GM11168 (cell line): Measurements from ENCODE around the gene KHDRBS1.
"Not testable (repeated sequence)": the region's sequence is repeated elsewhere in the genome, so short reads cannot be mapped to it uniquely, and the experiment has no call there.

Experiments
- in situ Hi-C: fragments of 300-500 bp; cut with MboI; formaldehyde crosslinking; loops from one replicate; pipeline ENCODE4 v1.12.0; 2022; ENCODE audit warnings: low sequenced_read_pairs; ENCODE audit not compliant: unreplicated experiment

KHDRBS1 gene

GRCh38 chr1:32010246-32010645 lies 3.4 kb upstream of the KHDRBS1 start:
- in situ Hi-C loops: no loop called here

DNA sequence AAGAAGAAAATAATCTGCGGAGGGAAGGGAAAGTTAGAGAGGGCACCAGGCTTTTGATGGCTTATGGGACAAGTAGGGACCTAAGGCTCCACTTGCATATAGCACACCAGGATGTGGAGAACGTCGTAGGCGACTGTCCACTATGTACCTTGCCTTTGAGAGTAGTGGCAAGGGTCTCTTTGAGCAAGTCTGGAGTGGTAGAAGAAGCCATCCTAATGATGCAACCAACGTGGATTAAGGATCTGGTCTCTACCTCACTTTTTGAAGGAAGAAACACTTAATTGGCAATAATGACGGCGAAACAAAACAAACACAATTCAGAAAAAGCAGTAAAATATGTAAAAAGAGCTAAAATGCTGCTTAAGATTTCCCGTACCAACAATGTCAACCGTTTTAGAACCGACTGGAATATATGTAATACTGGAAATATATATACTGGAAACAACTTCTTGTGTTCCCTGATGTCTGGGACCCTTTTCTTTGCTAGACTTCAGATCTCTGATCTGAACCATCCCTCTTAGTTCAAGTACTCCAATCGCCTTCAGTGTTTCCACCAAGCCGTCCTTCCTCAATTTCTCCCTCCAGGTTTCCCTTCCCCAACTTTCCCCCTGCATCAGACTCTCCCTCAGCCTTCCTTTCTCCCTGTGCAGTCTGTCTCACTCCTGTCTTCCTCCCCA lies 821 bp upstream of the KHDRBS1 start:
- in situ Hi-C loops: no loop called here

- in situ Hi-C loops: no loop called here
These were observed 705 bp downstream of the KHDRBS1 start for GRCh38 chr1:32014199-32014947.

GRCh38 chr1:32014948-32015273 lies 1.2 kb downstream of the KHDRBS1 start:
- in situ Hi-C loops: no loop called here

GRCh38 chr1:32020339-32020738 lies 6.7 kb downstream of the KHDRBS1 start:
- in situ Hi-C loops: no loop called here

DNA sequence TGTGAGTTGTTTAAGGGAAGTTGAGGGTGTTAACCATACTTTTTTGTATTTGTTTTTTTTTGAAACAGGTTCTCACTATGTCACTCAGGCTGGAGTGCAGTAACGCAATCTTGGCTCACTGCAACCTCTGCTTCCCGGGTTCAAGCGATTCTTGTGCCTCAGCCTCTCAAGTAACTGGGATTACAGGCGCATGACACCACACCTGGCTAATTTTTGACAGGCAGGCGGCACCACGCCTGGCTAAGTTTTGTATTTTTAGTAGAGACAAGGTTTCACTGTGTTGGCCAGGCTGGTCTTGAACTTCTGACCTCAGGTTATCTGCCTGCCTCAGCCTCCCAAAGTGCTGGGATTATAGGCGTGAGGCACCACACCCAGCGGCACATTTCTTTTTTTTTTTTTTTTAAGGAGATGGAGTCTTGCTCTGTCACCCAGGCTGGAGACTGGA lies 7.9 kb downstream of the KHDRBS1 start:
- in situ Hi-C loops: not testable (repeated sequence)

GRCh38 chr1:32023351-32023750 lies 9.7 kb downstream of the KHDRBS1 start:
- in situ Hi-C loops: no loop called here

GRCh38 chr1:32025515-32025914 lies 11.8 kb downstream of the KHDRBS1 start:
- in situ Hi-C loops: no loop called here

DNA sequence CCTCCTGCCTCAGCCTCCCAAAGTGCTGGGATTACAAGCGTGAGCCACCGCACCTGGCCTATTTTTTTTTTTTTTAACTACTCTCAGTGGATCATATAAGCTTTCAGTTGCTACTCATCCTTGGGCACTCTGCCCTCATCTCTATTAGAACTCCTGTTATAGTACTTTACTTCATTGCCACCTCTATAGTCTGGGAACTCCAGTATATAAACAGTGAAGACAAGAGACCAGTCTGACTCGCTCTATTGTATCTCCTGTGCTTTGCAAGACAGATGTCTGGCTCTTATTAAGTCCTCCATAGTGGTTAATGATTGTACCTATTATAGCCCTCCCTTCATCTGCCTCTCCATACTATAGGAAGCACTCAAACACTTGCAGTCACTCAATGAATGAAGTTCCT lies 15.1 kb downstream of the KHDRBS1 start:
- in situ Hi-C loops: no loop called here

- in situ Hi-C loops: no loop called here
These were observed 18.1 kb downstream of the KHDRBS1 start for GRCh38 chr1:32031578-32032274.

DNA sequence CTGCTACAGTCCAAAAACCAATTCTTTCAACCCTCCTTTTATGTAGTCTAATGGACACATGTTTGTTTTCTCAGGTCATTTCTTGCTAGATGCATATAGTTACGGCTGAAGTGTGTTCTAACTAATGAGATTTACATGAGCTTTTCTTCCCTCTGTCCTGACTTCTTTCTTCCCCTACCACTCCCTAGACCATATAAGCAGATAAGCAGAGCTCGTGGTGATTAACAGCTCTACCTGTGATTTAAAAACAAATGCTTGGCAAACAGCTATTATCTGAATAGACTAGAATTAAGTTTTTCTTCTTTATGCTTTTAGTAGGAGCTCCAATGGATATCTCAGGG lies 18.6 kb downstream of the KHDRBS1 start:
- in situ Hi-C loops: no loop called here

DNA sequence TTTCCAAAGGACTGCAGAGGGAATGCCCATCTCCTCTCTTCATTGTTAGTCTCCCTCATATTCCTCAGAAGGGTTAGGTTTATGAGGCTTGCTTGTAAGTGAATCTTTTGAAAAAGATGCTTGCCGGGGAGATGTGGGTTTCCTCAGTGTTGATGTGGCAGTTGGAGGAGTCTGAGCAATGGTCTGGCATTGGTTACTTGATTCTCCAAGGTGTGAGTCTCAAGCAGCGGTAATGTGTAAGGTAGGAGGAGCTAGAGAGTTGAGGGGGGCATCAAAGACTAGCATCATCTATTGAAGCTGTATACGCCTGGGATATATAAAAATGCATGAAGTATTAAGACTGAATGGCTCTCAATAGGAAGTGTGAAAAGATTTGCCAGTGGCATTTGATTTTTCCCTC lies 21.5 kb downstream of the KHDRBS1 start:
- in situ Hi-C loops: no loop called here

DNA sequence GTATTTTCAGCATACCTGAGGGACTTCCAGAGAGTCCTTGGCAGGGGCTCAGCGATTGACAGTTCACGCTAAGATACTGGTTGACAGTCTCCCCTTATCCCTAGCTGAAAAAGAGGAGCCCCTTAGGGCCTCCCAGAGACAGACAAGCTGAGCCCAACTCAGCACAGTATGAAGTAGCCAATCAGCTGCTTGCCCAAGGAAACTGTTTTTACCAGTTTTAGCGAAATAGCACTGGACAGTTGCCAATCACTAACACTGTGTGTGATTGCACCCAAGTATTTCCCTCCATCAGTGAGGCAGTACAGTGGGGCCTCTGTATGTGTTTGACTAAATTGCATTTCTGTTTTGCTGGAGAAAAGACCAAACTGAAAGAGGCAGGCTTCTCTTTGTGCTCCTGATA lies 27.0 kb downstream of the KHDRBS1 start:
- in situ Hi-C loops: no loop called here

DNA sequence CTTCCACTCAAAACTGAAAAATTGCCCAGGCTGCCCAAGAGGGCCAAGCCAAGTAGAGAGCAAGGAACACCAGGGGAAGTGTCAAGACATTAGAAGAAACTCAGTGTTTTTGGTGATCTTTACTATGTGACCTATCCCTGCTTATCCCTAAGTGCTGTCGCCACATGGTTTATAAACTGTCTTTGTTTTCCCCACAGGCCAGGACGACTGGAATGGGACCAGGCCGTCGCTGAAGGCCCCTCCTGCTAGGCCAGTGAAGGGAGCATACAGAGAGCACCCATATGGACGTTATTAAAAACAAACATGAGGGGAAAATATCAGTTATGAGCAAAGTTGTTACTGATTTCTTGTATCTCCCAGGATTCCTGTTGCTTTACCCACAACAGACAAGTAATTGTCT lies 28.7 kb downstream of the KHDRBS1 start:
- in situ Hi-C loops: no loop called here

- in situ Hi-C loops: no loop called here
These were observed 30.6 kb downstream of the KHDRBS1 start for GRCh38 chr1:32044234-32044633.

DNA sequence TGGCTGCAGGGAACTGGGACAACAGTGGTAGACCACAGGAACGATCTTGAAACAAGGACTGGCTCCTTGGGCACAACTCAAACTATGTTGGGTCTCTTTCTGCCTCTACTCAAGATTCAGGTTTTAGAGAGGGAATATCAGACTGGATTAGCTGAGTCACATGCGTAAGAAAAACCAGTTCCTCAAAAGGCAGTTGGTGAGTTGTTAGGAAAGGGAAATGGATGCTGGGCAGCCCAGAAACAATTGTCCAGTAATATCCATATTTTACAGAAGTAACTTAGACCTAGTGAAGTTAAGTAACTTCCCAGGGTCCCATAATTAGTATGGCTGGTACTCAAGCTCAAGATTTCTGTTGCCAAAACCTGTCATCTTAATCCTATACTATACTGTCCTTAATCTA lies 32.1 kb downstream of the KHDRBS1 start:
- in situ Hi-C loops: no loop called here

DNA sequence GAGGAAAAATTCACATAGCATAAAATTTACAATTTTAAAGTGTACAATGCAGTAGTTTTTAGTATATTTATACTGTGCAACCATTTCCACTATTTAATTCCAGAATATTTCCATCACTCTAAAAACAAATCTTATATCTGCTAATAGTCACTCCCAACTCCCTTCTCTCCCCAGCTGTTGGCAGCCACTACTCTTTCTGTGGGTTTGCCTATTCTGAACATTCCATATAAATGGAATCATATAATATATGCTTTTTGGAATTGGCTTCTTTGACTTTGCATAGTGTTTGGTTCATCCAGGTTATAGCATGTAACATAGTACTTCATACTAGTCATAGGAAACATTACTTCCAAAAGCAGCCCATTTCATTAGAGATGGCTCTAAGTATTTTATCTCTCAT lies 34.0 kb downstream of the KHDRBS1 start:
- in situ Hi-C loops: no loop called here

GRCh38 chr1:32048440-32048839 lies 34.8 kb downstream of the KHDRBS1 start:
- in situ Hi-C loops: no loop called here

GRCh38 chr1:32051706-32052105 lies 38.0 kb downstream of the KHDRBS1 start:
- in situ Hi-C loops: no loop called here

- in situ Hi-C loops: no loop called here
These were observed 39.2 kb downstream of the KHDRBS1 start for GRCh38 chr1:32052887-32053286.

DNA sequence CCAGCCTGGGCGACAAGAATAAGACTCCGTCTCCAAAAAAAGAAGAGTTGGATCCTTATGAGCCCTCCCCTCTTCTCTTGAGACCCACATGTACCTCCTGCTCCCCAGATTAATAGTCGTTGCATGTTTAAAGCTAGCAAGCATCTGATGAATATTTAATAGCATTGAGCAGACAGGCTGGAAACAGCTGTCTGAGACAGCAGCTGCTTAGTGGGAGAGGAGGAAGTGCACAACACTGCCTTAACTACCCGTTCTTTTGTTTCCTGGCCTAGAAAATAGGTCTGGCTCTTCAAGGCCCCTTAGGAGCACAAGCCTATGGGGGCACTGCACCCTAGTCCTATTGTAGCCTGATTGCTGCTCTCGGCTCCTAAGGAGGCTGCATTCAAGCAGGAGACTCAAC lies 41.7 kb downstream of the KHDRBS1 start:
- in situ Hi-C loops: no loop called here

GRCh38 chr1:32056598-32056997 lies 42.9 kb downstream of the KHDRBS1 start:
- in situ Hi-C loops: no loop called here
